Measurements from ENCODE around the gene KAZN. TPM values are rescaled to one million over a fixed set of nuclear protein-coding genes. Genes with fewer than 3 reads are reported as not detected.

KAZN gene
- total RNA-seq, 2 donors from 2014 or later: 3.4 to 12.2 TPM

DNA sequence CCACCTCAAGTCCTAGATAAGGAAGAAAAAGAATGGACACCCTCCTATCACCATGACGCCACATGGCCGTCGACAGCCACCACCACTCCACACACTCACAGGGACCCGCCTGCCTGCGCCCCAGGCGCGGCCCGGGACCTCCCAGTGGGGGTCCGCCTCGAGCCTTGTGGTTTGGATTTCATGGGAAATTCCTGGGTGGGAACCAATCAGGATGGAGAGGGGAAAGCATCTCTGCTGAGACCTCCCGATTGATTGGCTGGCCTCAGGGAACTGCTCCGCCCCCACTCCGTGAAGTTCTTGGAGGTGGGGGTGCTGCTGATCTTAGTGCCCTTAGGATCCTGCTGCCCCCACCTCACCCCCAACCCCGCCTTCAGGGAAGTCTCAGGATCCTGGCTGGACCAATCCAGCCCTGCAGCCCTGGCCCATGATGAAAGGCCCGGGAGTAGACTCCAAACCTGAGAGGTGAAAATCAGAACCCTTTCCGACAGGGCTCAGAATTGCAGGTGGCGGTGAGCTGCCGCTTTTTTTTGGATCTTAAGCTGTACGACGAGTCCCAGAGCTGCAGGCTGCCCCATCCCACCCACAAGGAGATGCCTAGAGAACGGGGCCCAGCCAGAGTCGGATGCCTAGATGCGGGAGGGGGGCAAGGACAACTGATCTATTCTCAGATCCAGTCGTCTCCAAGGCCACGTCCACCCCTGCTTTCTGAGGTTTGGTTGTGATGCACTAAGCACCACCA is 526.0 kb downstream of the KAZN start:
- TF ChIP-seq, protein P1, sequence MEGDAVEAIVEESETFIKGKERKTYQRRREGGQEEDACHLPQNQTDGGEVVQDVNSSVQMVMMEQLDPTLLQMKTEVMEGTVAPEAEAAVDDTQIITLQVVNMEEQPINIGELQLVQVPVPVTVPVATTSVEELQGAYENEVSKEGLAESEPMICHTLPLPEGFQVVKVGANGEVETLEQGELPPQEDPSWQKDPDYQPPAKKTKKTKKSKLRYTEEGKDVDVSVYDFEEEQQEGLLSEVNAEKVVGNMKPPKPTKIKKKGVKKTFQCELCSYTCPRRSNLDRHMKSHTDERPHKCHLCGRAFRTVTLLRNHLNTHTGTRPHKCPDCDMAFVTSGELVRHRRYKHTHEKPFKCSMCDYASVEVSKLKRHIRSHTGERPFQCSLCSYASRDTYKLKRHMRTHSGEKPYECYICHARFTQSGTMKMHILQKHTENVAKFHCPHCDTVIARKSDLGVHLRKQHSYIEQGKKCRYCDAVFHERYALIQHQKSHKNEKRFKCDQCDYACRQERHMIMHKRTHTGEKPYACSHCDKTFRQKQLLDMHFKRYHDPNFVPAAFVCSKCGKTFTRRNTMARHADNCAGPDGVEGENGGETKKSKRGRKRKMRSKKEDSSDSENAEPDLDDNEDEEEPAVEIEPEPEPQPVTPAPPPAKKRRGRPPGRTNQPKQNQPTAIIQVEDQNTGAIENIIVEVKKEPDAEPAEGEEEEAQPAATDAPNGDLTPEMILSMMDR (IDR thresholded peaks at IDR 0.05): no peak
- TF ChIP-seq POLR2A (IDR thresholded peaks at IDR 0.05): no peak

DNA sequence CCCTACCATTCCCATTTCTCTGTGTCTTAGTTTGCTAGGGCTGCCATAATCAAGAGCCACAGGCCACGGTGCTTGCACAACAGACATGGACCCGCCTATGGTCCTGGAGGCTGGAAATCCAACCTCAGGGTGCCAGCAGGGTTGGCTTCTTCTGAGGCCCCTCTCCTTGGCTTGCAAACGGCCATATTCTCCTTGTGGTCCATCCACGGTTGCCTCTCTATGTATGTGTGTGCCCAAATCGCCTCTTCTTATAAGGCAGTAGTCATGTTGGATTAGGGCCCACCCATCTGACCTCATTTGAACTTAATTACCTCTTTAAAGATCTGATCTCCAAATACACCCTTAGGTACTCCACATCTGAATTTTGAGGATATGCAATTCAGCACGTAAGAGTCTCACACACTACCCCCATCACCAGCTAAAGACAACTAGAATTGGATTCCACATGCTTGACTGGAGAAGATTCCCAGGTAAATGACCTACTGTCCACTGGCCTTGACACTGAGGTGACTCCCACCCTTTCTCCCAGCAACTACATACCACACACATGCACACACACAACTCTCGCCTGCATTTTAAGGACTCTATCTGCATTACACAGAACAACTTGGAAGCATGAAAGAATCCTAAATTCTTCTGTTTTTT is 526.7 kb downstream of the KAZN start:
- Histone ChIP-seq H3K27ac (no peak overlapping the region), H3K4me1 (peaks cover 9% of the 10 kb centered on the region), H3K36me3 (replicated peaks in 1 of 2; ENCODE audit: insufficient read depth in 1 of 2, low read depth in 2 of 2) (no peaks in the 10 kb centered on the region), H3K4me3 (no peak overlapping the region), H3K27me3 (no peaks in the 10 kb centered on the region), H3K9me3 (no peaks in the 10 kb centered on the region)
- no peak for DNase-seq
- TF ChIP-seq, protein P1 (IDR thresholded peaks at IDR 0.05): no peak
- no peak for TF ChIP-seq POLR2A (IDR thresholded peaks at IDR 0.05)
- intact Hi-C loops (cut with DNase I): loop anchor here (5.0 to 10.0 kb wide), 2 partner anchors 147 to 180 kb away; no protein-coding TSS in a partner anchor
- no peak for ATAC-seq
- WGBS, 2 donors: 90 to 97% methylated on average over 7 of the region's 7 CpGs

More for the DNA sequence above, 526.0 kb downstream of the KAZN start:
- ATAC-seq (no peak), DNase-seq (no peak)
- Histone ChIP-seq H3K36me3 (replicated peaks in 1 of 2; ENCODE audit: insufficient read depth in 1 of 2, low read depth in 2 of 2) (no peaks in the 10 kb centered on the region), H3K27ac (no peak overlapping the region), H3K27me3 (no peaks in the 10 kb centered on the region), H3K9me3 (no peaks in the 10 kb centered on the region), H3K4me1 (peaks cover 9% of the 10 kb centered on the region), H3K4me3 (no peak overlapping the region)
- 92 to 93% methylated on average over 6 to 25 of the region's 25 CpGs for WGBS, 2 donors
- intact Hi-C loops (cut with DNase I): loop anchor here (5.0 to 10.0 kb wide), 2 partner anchors 148 to 180 kb away; no protein-coding TSS in a partner anchor

DNA sequence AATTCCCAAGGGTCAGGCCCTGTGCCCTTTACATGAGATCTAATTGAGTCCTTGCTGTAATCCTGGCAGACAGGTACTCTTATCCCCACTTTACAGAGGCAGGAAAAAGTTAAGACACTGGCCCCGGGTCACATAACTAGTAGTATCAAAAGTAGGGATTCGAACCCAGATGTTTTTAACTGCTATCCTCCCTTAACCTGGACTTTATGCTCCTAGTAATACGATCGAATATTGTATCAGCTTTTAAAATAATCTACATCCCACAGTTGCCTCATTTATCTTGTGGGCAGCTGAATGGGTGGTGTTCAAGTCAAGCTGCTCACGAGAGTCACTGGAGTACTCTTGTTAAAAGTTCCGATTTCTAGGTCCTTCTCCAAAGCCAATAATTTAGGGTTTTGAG is 529.6 kb downstream of the KAZN start:
- 54 to 67% methylated on average over 6 of the region's 6 CpGs for WGBS, 2 donors
- Histone ChIP-seq H3K4me1 (peaks cover 36% of the 10 kb centered on the region), H3K36me3 (replicated peaks in 1 of 2; ENCODE audit: insufficient read depth in 1 of 2, low read depth in 2 of 2) (no peaks in the 10 kb centered on the region), H3K27me3 (no peaks in the 10 kb centered on the region), H3K4me3 (no peak overlapping the region), H3K27ac (no peak overlapping the region), H3K9me3 (no peaks in the 10 kb centered on the region)
- intact Hi-C loops (cut with DNase I): loop anchor here (5.0 to 10.0 kb wide), 2 partner anchors 144 to 177 kb away; no protein-coding TSS in a partner anchor
- no peak for ATAC-seq
- no peak for DNase-seq
- TF ChIP-seq, protein P1 (IDR thresholded peaks at IDR 0.05): no peak
- TF ChIP-seq POLR2A (IDR thresholded peaks at IDR 0.05): no peak

DNA sequence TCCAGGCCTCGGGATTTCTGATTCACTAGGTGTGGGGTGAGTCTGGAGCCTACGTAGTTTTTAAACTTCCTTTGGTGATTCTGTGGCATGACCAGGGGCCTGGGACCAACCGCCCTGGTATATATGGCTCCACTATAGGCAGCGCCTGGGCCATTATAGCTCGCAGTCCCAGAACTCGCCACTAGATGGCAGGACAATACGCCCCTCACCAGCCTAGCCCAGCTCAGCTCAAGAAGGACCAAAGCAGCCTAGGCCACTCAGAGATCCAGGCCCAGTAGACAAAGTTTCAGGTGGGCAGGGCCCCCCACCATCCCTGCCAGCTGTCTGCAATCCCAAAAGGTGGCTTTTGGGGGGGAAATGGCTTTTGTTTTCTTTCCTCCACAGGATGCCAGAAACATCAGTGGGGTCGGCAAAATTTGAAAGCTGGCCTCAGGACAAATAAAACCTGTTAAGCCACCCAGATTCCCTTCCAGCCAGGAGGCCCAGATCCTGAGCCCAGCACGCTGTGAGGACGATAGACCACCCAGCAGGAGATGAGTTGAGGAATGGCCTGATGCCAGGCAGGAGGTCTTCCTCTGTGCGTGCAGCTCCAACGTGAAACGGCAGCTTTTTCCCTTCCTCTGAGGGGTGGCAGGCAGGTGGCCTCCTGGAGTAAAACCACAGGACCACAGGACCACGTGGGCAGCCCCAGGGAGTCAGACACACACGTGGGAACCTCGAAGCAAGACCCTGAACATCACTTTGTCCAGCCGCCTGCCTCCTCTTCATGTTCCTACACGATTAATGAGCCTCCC is 530.2 kb downstream of the KAZN start:
- peak in 1 of 3 donors; percentile 8 for TF ChIP-seq POLR2A (IDR thresholded peaks at IDR 0.05)
- TF ChIP-seq, protein P1 (IDR thresholded peaks at IDR 0.05): peak; percentile 78 to 94 (median 92)
- peak overlapping the region in 3 of 4 donors; percentile 36 to 40 (median 37) for H3K27ac ChIP-seq
- peak; percentile 79 to 87 (median 83) for DNase-seq
- H3K9me3 ChIP-seq: no peaks in the 10 kb centered on the region
- WGBS, 2 donors: 22 to 32% methylated on average over 10 to 18 of the region's 18 CpGs
- peak; percentile 92 for ATAC-seq
- intact Hi-C loops (cut with DNase I): loop anchor here (5.0 to 10.0 kb wide), 2 partner anchors 144 to 176 kb away; no protein-coding TSS in a partner anchor
- H3K27me3 ChIP-seq: no peaks in the 10 kb centered on the region
- H3K4me1 ChIP-seq: peaks cover 42% of the 10 kb centered on the region
- H3K36me3 ChIP-seq (replicated peaks in 1 of 2; ENCODE audit: insufficient read depth in 1 of 2, low read depth in 2 of 2): no peaks in the 10 kb centered on the region
- H3K4me3 ChIP-seq: no peak overlapping the region

Measured in body of pancreas (tissue), 4 donors.